Smooth muscle cell (in vitro differentiated cells): ENCODE data around the gene LCN1. TPM values are rescaled to one million over a fixed set of nuclear protein-coding genes. Genes with fewer than 3 reads are reported as not detected.

Experiments used
- DNase-seq: peaks from one replicate; lab custom pipeline; 2025; ENCODE audit not compliant: unreplicated experiment; lab: John Stamatoyannopoulos, UW
- H2AFZ ChIP-seq: fragments of 200-600 bp; sonication (generic); 2 replicates; pipeline ENCODE4 v1.6.0; 2016; ENCODE audit warnings: antibody characterized with exemption, low read depth, mild to moderate bottlenecking
- H3F3A ChIP-seq: fragments of 200-600 bp; sonication (generic); 2 replicates; pipeline ENCODE4 v1.6.0; 2017; ENCODE audit warnings: antibody characterized with exemption, low read depth
- H3K27ac ChIP-seq: fragments of 200-600 bp; sonication (generic); 2 replicates; pipeline ENCODE4 v1.5.1; 2016; ENCODE audit warnings: low read depth, mild to moderate bottlenecking
- H3K27me3 ChIP-seq: fragments of 200-600 bp; sonication (generic); 2 replicates; pipeline ENCODE4 v1.6.1; 2016; ENCODE audit warnings: low read depth, mild to moderate bottlenecking
- H3K36me3 ChIP-seq: fragments of 200-600 bp; sonication (generic); 2 replicates; pipeline ENCODE4 v1.5.1; 2016; ENCODE audit warnings: low read depth
- H3K4me1 ChIP-seq: fragments of 200-600 bp; sonication (generic); 2 replicates; pipeline ENCODE4 v1.5.1; 2016; ENCODE audit warnings: low read depth
- H3K4me2 ChIP-seq: fragments of 200-600 bp; sonication (generic); 2 replicates; pipeline ENCODE4 v1.6.0; 2016; ENCODE audit warnings: mild to moderate bottlenecking
- H3K4me3 ChIP-seq: fragments of 200-600 bp; sonication (generic); 2 replicates; pipeline ENCODE4 v1.5.1; 2016; ENCODE audit warnings: mild to moderate bottlenecking
- H3K79me2 ChIP-seq: fragments of 200-600 bp; sonication (generic); 2 replicates; pipeline ENCODE4 v1.6.0; 2016; ENCODE audit warnings: low read depth, mild to moderate bottlenecking
- H3K9ac ChIP-seq: fragments of 200-600 bp; sonication (generic); 2 replicates; pipeline ENCODE4 v1.6.0; 2016; ENCODE audit warnings: low read depth
- H3K9me3 ChIP-seq: fragments of 200-600 bp; sonication (generic); replicated peaks from 2 replicates; pipeline ENCODE4 v1.5.1; 2016; ENCODE audit warnings: low read depth
- H4K20me1 ChIP-seq: fragments of 200-600 bp; sonication (generic); 2 replicates; pipeline ENCODE4 v1.6.0; 2016; ENCODE audit warnings: low read depth
- CTCF ChIP-seq: fragments of 200-600 bp; sonication (generic); IDR thresholded peaks from 2 replicates; pipeline ENCODE4 v1.5.1; 2017; ENCODE audit warnings: borderline replicate concordance, mild to moderate bottlenecking, antibody characterized with exemption; ENCODE audit not compliant: insufficient read depth, poor library complexity, severe bottlenecking
- WGBS: methylation state at CpG from one replicate; pipeline ENCODE4 v1.1.7; 2016; ENCODE audit warnings: low lambda C conversion rate; 5-methylcytosine and 5-hydroxymethylcytosine counted together
- polyA plus RNA-seq: library from polyadenylated mRNA; unstranded; fragments of >200 nt; fragmentation: Nextera tagmentation; extraction: Ambion mirVana; gene quantifications from 2 replicates; pipeline ENCODE4 v1.2.1, GENCODE V29; 2016
- total RNA-seq: library from RNA; depleted of rRNA; stranded (reverse); fragments of >200 nt; gene quantifications from 2 replicates; pipeline ENCODE4 v1.2.3, GENCODE V29; 2014

Gene LCN1
- total and polyA plus RNA-seq, 2 experiments from 2014 or later, result 0.85 to 5.6 TPM

- peaks cover 3% of the 10 kb centered on the region for H3F3A ChIP-seq
- peak overlapping the region; percentile 98 for H3K4me2 ChIP-seq
- no peak overlapping the region for H3K4me3 ChIP-seq
- H4K20me1 ChIP-seq, result peaks cover 15% of the 10 kb centered on the region
- no peaks in the 10 kb centered on the region for H3K27me3 ChIP-seq
- H3K4me1 ChIP-seq, result peaks cover 11% of the 10 kb centered on the region
- peaks cover 18% of the 10 kb centered on the region for H3K79me2 ChIP-seq
- H3K36me3 ChIP-seq, result no peaks in the 10 kb centered on the region
- H3K27ac ChIP-seq, result no peak overlapping the region
- DNase-seq, result no peak
- no peak overlapping the region for H2AFZ ChIP-seq
- TF ChIP-seq CTCF, result no peak
- H3K9me3 ChIP-seq, result no peaks in the 10 kb centered on the region
- WGBS, result 93% methylated on average over 15 of the region's 15 CpGs
- no peak overlapping the region for H3K9ac ChIP-seq
Measured at GRCh38 chr9:135498381-135499126, 22.7 kb upstream of the LCN1 start.

GRCh38 chr9:135499326-135500070, 21.7 kb upstream of the LCN1 start:
- H3K27ac ChIP-seq, result no peak overlapping the region
- peak overlapping the region; percentile 98 for H2AFZ ChIP-seq

GRCh38 chr9:135500071-135500524, 21.1 kb upstream of the LCN1 start:
- Histone ChIP-seq H3K4me2 (peak overlapping the region; percentile 98), H2AFZ (peak overlapping the region; percentile 98), H3K9me3 (no peaks in the 10 kb centered on the region), H3K9ac (peak overlapping the region; percentile 36), H3K36me3 (no peaks in the 10 kb centered on the region), H3K79me2 (peaks cover 18% of the 10 kb centered on the region), H3F3A (peaks cover 3% of the 10 kb centered on the region), H3K4me1 (peaks cover 11% of the 10 kb centered on the region), H4K20me1 (peaks cover 19% of the 10 kb centered on the region), H3K27me3 (no peaks in the 10 kb centered on the region), H3K27ac (no peak overlapping the region), H3K4me3 (peak overlapping the region; percentile 94)
- WGBS, result 4% methylated on average over 24 of the region's 29 CpGs
- no peak for TF ChIP-seq CTCF
- DNase-seq, result peak; percentile 85

More at GRCh38 chr9:135499326-135500070, 21.7 kb upstream of the LCN1 start:
- TF ChIP-seq CTCF, result no peak
- H3K36me3 ChIP-seq, result no peaks in the 10 kb centered on the region
- peak overlapping the region; percentile 36 for H3K9ac ChIP-seq
- H3K4me1 ChIP-seq, result peaks cover 11% of the 10 kb centered on the region
- peaks cover 15% of the 10 kb centered on the region for H4K20me1 ChIP-seq
- no peaks in the 10 kb centered on the region for H3K9me3 ChIP-seq
- WGBS, result 1% methylated on average over 52 of the region's 58 CpGs
- DNase-seq, result peak; percentile 85
- peak overlapping the region; percentile 98 for H3K4me2 ChIP-seq
- peaks cover 3% of the 10 kb centered on the region for H3F3A ChIP-seq
- H3K27me3 ChIP-seq, result no peaks in the 10 kb centered on the region
- H3K79me2 ChIP-seq, result peaks cover 18% of the 10 kb centered on the region
- H3K4me3 ChIP-seq, result peak overlapping the region; percentile 94
